ENCODE data around the gene PVALEF.

- no peak for TF ChIP-seq CTCF (IDR thresholded peaks at IDR 0.05)
- no peak for TF ChIP-seq POLR2A (IDR thresholded peaks at IDR 0.05)
Measured at GRCh38 chr17:81217491-81217890, 52.2 kb downstream of the PVALEF start.
